Muscle layer of duodenum (tissue), 2 donors: ENCODE measurements around the gene KLF16.
"Not testable (repeated sequence)": the region's sequence is repeated elsewhere in the genome, so short reads cannot be mapped to it uniquely, and the experiment has no call there.

ENCODE experiments used
- H3K27ac ChIP-seq: one replicate; pipeline ENCODE4 v1.7.0; 2013; ENCODE audit warnings: mild to moderate bottlenecking, low read length
- H3K27me3 ChIP-seq: one replicate; pipeline ENCODE4 v1.7.0; 2013; ENCODE audit warnings: low read depth, mild to moderate bottlenecking, control low read depth, low read length
- H3K36me3 ChIP-seq, 2 donors: one replicate each; pipeline ENCODE4 v1.7.0; 2013; ENCODE audit warnings: low read length in 2 of 2, control low read depth in 1 of 2, mild to moderate bottlenecking in 1 of 2; ENCODE audit not compliant: insufficient read depth in 2 of 2, control insufficient read depth in 1 of 2
- H3K4me1 ChIP-seq, 2 donors: one replicate each; pipeline ENCODE4 v1.7.0; 2013; ENCODE audit warnings: low read length in 2 of 2, mild to moderate bottlenecking in 2 of 2, control low read depth in 1 of 2, moderate library complexity in 1 of 2; ENCODE audit not compliant: insufficient read depth in 2 of 2, control insufficient read depth in 1 of 2
- H3K4me3 ChIP-seq, 2 donors: one replicate each; pipeline ENCODE4 v1.7.0; 2013; ENCODE audit warnings: low read length in 2 of 2, low read depth in 1 of 2, mild to moderate bottlenecking in 1 of 2
- H3K9me3 ChIP-seq, 2 donors: one replicate each; pipeline ENCODE4 v1.7.0; 2013; ENCODE audit warnings: low read length in 2 of 2, control low read depth in 1 of 2, mild to moderate bottlenecking in 1 of 2; ENCODE audit not compliant: control insufficient read depth in 1 of 2
- donor health status: healthy.

KLF16 gene

GRCh38 chr19:1904860-1905109 is 41.4 kb upstream of the KLF16 start:
- Histone ChIP-seq H3K4me1 (peaks cover 0 to 14% of the 10 kb centered on the region in 2 donors), H3K27ac (peak overlapping the region; percentile 14), H3K4me3 (no peak overlapping the region), H3K27me3 (no peaks in the 10 kb centered on the region), H3K9me3 (no peaks in the 10 kb centered on the region), H3K36me3 (peaks cover 0 to 4% of the 10 kb centered on the region in 2 donors)

GRCh38 chr19:1902923-1903322 is 39.5 kb upstream of the KLF16 start:
- Histone ChIP-seq H3K4me1 (peaks cover 0 to 10% of the 10 kb centered on the region in 2 donors), H3K36me3 (no peaks in the 10 kb centered on the region), H3K9me3 (no peaks in the 10 kb centered on the region), H3K27me3 (no peaks in the 10 kb centered on the region), H3K27ac (no peak overlapping the region), H3K4me3 (no peak overlapping the region)

- H3K4me1 ChIP-seq, result peaks cover 0 to 13% of the 10 kb centered on the region in 2 donors
- H3K27ac ChIP-seq, result no peak overlapping the region
- no peaks in the 10 kb centered on the region for H3K36me3 ChIP-seq
- no peaks in the 10 kb centered on the region for H3K9me3 ChIP-seq
- no peak overlapping the region for H3K4me3 ChIP-seq
- no peaks in the 10 kb centered on the region for H3K27me3 ChIP-seq
Measured at GRCh38 chr19:1901940-1902404, 38.6 kb upstream of the KLF16 start.

- Histone ChIP-seq H3K9me3 (no peaks in the 10 kb centered on the region), H3K4me1 (peaks cover 0 to 10% of the 10 kb centered on the region in 2 donors), H3K4me3 (no peak overlapping the region), H3K36me3 (no peaks in the 10 kb centered on the region), H3K27me3 (no peaks in the 10 kb centered on the region), H3K27ac (no peak overlapping the region)
Measured at GRCh38 chr19:1896508-1896907, 33.1 kb upstream of the KLF16 start.

GRCh38 chr19:1893791-1894190 is 30.4 kb upstream of the KLF16 start:
- H3K9me3 ChIP-seq, result no peaks in the 10 kb centered on the region
- H3K4me3 ChIP-seq, result no peak overlapping the region
- peaks cover 0 to 10% of the 10 kb centered on the region in 2 donors for H3K4me1 ChIP-seq
- no peak overlapping the region for H3K27ac ChIP-seq
- H3K27me3 ChIP-seq, result no peaks in the 10 kb centered on the region
- H3K36me3 ChIP-seq, result no peaks in the 10 kb centered on the region

- no peaks in the 10 kb centered on the region for H3K4me1 ChIP-seq
- no peak overlapping the region for H3K4me3 ChIP-seq
- H3K27ac ChIP-seq, result no peak overlapping the region
- H3K27me3 ChIP-seq, result no peaks in the 10 kb centered on the region
- H3K9me3 ChIP-seq, result no peaks in the 10 kb centered on the region
- H3K36me3 ChIP-seq, result no peaks in the 10 kb centered on the region
Measured at GRCh38 chr19:1889907-1890306, 26.5 kb upstream of the KLF16 start.

- Histone ChIP-seq H3K36me3 (no peaks in the 10 kb centered on the region), H3K9me3 (no peaks in the 10 kb centered on the region), H3K27me3 (no peaks in the 10 kb centered on the region), H3K4me1 (peaks cover 10 to 13% of the 10 kb centered on the region in 2 donors), H3K27ac (no peak overlapping the region), H3K4me3 (no peak overlapping the region)
Measured at GRCh38 chr19:1888385-1888784, 25.0 kb upstream of the KLF16 start.

GRCh38 chr19:1886360-1886759 is 23.0 kb upstream of the KLF16 start:
- not testable (repeated sequence) for H3K27ac ChIP-seq, H3K36me3 ChIP-seq, H3K27me3 ChIP-seq, H3K9me3 ChIP-seq, H3K4me3 ChIP-seq
- H3K4me1 ChIP-seq, result peaks cover 10 to 31% of the 10 kb centered on the region in 2 donors

- not testable (repeated sequence) for H3K9me3 ChIP-seq, H3K36me3 ChIP-seq, H3K27me3 ChIP-seq
- Histone ChIP-seq H3K4me3 (peak within 1 kb of the TSS; percentile 89 to 94), H3K27ac (peak within 1 kb of the TSS; percentile 63), H3K4me1 (peaks cover 10 to 35% of the 10 kb centered on the region in 2 donors)
Measured at GRCh38 chr19:1885398-1886119, 22.2 kb upstream of the KLF16 start, which contains the start of gene ABHD17A. TSS of gene ABHD17A (minus strand) at chr19:1885496. CDS start at chr19:1881566, 3,930 bp downstream.

GRCh38 chr19:1884719-1885334 is 21.4 kb upstream of the KLF16 start:
- H3K27me3 ChIP-seq, result no peaks in the 10 kb centered on the region
- no peaks in the 10 kb centered on the region for H3K9me3 ChIP-seq
- peaks cover 0 to 7% of the 10 kb centered on the region in 2 donors for H3K36me3 ChIP-seq
- peak overlapping the region; percentile 89 to 94 for H3K4me3 ChIP-seq
- H3K4me1 ChIP-seq, result peaks cover 10 to 38% of the 10 kb centered on the region in 2 donors
- peak overlapping the region; percentile 63 for H3K27ac ChIP-seq

- Histone ChIP-seq H3K27me3 (no peaks in the 10 kb centered on the region), H3K9me3 (no peaks in the 10 kb centered on the region), H3K4me1 (peaks cover 10 to 38% of the 10 kb centered on the region in 2 donors)
Measured at GRCh38 chr19:1884291-1884718, 20.9 kb upstream of the KLF16 start.

More at GRCh38 chr19:1884291-1884718, 20.9 kb upstream of the KLF16 start:
- Histone ChIP-seq H3K36me3 (peaks cover 0 to 7% of the 10 kb centered on the region in 2 donors), H3K4me3 (peak overlapping the region; percentile 89 to 94), H3K27ac (peak overlapping the region; percentile 63)
